Ovary (tissue), 3 donors: ENCODE results near the gene SESN3.

Experiments
- CTCF ChIP-seq, 3 donors: fragments of 450-650 bp in 2 of 3; fragments of 200-600 bp in 1 of 3; IDR thresholded peaks; one replicate each; pipeline versions ENCODE4 v1.5.1 to v1.8.0; 2016 to 2022; ENCODE audit warnings: antibody characterized with exemption in 3 of 3, mild to moderate bottlenecking in 1 of 3
- EP300 ChIP-seq: sonication (generic); formaldehyde crosslinking; IDR thresholded peaks from one replicate; pipeline ENCODE4 v1.6.1; 2017; ENCODE audit warnings: antibody characterized with exemption
- POLR2A ChIP-seq: fragments of 450-650 bp; IDR thresholded peaks from one replicate; pipeline ENCODE4 v1.6.1; 2017; ENCODE audit warnings: antibody characterized with exemption, mild to moderate bottlenecking, moderate library complexity
- donor health status: DM: no; HTN: no; CAD: no.

- TF ChIP-seq CTCF (IDR thresholded peaks at IDR 0.05) (no peak), EP300 (no peak), POLR2A (no peak)
Measured at GRCh38 chr11:95222817-95223216, 8.2 kb downstream of the SESN3 start.
